ENCODE results near the gene SRGAP1. TPM values are rescaled to one million over a fixed set of nuclear protein-coding genes. Genes with fewer than 3 reads are reported as not detected.

SRGAP1 gene
- total RNA-seq, 2 donors from 2014 or later = 0.06 to 0.29 TPM

DNA sequence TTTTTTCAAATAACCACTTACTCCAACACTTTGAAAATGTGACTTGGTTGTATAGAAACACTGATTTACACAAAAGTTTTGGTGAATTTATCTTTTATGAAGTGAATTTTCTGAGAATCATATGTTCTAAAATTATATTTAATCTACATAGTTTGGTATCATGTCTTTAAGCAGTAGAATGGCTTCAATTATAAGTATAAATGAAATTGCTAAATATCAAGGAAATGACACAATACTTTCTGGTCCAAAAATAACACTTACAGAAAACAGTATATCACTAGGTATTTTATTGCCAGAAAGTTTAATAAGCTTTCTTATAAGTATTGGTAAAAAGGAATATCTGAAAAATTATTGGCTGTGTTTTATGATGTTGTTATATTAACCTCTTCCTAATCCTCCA lies 90.9 kb downstream of the SRGAP1 start:
- Mint-ChIP-seq H3K4me1 (no peaks in the 10 kb centered on the region), H3K4me3 (no peak overlapping the region), H3K27ac (no peak overlapping the region), H3K27me3 (peaks cover 28% of the 10 kb centered on the region), H3K36me3 (ENCODE audit: low read depth) (no peaks in the 10 kb centered on the region), H3K9me3 (no peaks in the 10 kb centered on the region)
- ATAC-seq (replicated peaks) = no peak

DNA sequence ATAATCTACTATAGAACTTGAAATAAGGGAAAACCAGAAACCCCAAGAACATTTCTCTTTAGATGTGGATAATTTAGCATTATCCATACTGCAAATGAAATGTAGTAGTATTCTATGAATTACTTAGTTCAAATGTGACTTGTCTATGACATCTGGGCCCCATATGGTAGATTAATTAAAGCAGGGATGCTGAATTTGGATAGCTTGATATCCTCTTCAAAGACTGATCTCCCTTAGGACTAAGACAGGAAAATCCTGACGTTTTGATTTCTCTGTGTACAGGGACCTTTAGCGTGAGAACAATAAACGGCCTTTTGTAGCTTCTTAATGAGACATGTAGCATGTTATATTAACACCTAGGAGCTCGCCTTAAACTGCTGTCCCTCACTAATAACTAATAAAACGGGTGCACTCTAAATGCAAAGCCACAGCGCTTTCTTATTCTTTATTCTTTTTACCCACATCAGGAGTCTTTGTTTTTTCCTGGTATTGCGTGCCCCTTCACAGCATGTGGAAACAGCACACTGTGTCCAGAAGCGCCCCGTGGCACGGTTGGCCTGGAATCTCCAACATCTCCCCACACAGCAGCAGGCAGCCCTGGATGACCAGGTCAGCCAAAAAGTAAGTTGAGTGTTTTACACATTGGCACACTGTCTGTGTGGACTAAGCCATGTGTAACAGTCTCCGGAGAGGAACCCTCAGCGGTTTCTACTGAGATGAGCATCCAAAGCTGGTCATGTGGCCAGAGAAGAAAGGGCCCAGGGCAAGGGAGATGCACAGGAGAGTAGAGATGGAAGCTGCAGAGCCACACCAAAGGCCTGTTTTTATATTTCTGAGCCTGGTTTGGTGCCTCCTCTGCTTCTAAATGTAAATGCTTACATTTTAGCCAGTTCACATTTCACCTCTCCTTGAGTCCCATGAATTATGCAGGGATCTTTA lies 93.1 kb downstream of the SRGAP1 start:
- Mint-ChIP-seq H3K4me1 (no peaks in the 10 kb centered on the region), H3K27ac (no peak overlapping the region), H3K27me3 (peaks cover 15% of the 10 kb centered on the region), H3K4me3 (no peak overlapping the region), H3K9me3 (no peaks in the 10 kb centered on the region), H3K36me3 (ENCODE audit: low read depth) (no peaks in the 10 kb centered on the region)
- no peak for ATAC-seq (replicated peaks)

DNA sequence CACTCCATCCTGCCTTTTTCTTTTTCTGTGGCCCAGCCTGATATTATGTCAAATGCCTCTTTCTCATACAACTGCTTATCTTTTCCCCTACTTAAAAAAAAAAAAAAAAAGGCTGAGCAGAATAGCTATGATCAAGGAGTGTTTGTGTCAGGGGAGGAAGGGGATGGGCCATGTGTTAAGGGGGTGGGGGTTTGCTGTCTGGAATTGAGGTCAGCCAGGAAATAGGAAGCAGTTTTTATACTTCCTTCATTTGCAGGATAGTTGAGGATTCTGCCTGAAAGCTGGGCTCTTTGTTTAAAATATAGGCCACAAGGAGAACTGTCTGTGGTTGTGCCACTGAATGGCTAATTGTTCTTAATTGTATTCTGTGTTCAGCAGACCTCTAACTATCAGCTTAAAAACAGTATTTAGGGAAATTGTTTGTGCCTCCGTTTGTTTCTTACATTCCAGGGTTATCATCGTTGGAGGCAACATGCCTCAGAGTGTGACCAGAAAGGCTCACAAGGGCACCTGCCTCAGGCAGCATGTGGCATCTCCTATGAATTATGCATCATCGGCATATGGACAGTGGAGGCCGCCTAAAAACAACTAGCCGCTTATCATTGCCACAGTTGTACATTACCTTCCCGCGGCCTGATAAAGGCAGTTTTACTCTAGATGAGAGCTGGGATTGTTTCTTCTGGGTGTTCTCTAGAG lies 96.0 kb downstream of the SRGAP1 start:
- ATAC-seq (replicated peaks) = no peak

DNA sequence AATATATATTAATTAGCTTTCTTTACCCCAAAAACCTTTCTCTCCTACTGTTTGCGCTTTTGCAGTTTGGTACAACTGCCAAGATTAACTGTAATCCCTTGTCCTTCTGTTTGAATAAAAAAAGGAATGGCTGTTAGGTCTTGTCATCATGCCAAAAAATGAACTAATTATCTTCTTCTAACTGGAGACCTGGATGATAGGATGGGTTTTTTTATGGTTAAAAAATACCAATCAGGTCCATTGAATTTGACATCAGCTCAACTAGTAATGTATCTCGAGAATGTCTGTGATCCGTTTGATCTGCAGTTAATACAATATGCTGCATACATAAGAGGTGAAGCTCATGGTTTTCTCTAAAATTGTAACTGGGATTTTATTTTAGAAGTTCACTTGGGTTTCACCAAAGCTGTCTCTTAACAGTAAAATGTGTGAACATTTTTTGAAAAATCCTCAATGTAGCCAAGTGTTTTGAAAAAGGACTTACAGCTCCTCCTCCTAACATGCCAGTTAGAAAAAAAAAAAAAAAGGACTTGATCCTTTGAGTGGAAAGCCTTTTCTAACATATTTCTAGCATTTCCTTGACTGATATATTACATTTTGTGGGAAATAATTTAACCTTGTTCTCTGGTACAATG lies 96.8 kb downstream of the SRGAP1 start:
- no peak overlapping the region for H3K4me3 Mint-ChIP-seq
- no peaks in the 10 kb centered on the region for H3K9me3 Mint-ChIP-seq
- H3K27ac Mint-ChIP-seq = no peak overlapping the region
- ATAC-seq (replicated peaks) = no peak
- no peaks in the 10 kb centered on the region for H3K36me3 Mint-ChIP-seq (ENCODE audit: low read depth)
- H3K27me3 Mint-ChIP-seq = no peaks in the 10 kb centered on the region
- H3K4me1 Mint-ChIP-seq = peaks cover 3% of the 10 kb centered on the region

More for the DNA sequence above, 96.0 kb downstream of the SRGAP1 start:
- no peak overlapping the region for H3K27ac Mint-ChIP-seq
- H3K4me3 Mint-ChIP-seq = no peak overlapping the region
- no peaks in the 10 kb centered on the region for H3K4me1 Mint-ChIP-seq
- no peaks in the 10 kb centered on the region for H3K36me3 Mint-ChIP-seq (ENCODE audit: low read depth)
- H3K9me3 Mint-ChIP-seq = no peaks in the 10 kb centered on the region
- H3K27me3 Mint-ChIP-seq = peaks cover 3% of the 10 kb centered on the region

DNA sequence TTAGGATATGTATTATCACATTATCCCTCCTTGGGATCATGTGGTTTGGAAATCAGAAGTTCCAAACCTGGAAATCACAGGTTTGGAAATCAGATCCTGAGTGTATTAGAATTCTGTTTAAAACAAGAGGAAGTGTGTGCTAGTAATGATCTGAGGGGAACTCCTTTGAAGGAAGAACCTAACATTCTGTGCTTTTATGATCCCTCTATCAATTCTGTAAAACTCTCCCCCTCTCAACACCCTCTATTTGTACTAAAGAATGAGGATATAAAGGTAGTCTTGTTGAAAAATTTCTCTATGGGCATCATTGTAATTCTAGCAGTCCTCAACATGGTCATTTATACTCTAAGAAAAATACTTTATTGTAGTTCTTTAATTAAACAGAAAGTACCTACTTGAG lies 97.4 kb downstream of the SRGAP1 start:
- no peak for ATAC-seq (replicated peaks)
- no peaks in the 10 kb centered on the region for H3K9me3 Mint-ChIP-seq
- H3K27ac Mint-ChIP-seq = no peak overlapping the region
- no peaks in the 10 kb centered on the region for H3K27me3 Mint-ChIP-seq
- H3K4me1 Mint-ChIP-seq = peaks cover 3% of the 10 kb centered on the region
- no peak overlapping the region for H3K4me3 Mint-ChIP-seq
- H3K36me3 Mint-ChIP-seq (ENCODE audit: low read depth) = no peaks in the 10 kb centered on the region

DNA sequence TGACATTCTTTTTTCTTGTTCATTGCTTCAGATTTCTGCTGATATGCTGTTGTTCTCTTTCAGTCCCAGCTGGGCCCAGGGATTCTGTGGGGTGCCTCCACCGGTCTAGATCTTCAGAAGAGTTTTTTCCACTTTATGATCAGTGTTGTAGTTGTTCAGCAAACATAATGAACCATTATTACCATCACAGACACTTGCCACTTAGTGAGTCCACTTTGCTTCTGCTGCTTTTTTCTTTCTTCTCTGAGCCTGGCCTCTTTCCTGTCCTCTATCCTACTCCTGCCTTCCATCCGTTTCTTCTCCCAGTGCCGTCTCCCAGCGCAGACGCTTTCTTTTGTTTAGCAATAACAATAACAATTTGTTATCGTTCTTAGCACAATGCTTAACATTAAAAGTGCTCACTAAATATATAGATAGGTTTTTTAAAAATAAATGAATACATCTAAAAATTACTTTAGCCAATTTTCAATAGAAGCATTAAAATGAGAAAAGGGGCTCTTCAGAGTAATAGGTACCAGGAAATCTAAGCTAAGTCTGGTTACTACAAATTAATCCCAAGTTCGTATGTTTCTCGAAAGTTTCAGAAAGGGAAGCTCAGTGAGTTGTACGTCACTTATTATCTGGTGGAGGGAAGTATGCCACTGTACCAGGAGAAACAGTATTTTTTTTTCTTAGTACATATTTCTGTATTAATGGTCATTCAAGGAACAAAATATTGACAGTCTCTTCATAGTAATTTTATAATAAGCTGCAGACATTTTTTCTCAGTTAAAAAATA lies 98.2 kb downstream of the SRGAP1 start:
- H3K4me1 Mint-ChIP-seq = peaks cover 3% of the 10 kb centered on the region
- no peaks in the 10 kb centered on the region for H3K36me3 Mint-ChIP-seq (ENCODE audit: low read depth)
- no peaks in the 10 kb centered on the region for H3K9me3 Mint-ChIP-seq
- no peaks in the 10 kb centered on the region for H3K27me3 Mint-ChIP-seq
- no peak for ATAC-seq (replicated peaks)
- no peak overlapping the region for H3K27ac Mint-ChIP-seq
- H3K4me3 Mint-ChIP-seq = no peak overlapping the region

DNA sequence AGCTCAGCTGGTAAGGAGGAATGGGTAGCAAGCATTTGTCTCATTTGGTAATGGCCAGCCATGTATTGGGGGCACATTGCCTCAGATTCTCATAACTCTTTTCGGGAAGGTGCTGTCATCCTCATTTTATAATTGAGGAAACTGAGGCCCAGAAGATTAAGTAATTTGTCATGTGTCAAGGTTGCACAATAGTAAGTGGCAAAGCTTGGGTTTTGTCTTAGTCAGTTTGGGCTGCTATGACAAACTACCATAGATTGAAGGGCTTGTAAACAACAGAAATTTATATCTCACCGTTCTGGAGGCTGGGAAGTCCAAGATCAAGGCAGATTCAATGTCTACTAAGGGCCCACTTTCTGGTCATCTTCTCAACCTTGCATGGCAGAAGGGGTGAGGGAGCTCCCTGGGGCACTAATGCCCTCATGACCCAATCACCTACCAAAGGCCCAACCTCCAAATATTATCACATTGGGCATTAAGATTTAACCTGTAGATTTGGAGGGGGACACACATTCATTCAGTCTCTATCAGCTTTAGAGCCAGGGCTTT lies 99.6 kb downstream of the SRGAP1 start:
- peaks cover 3% of the 10 kb centered on the region for H3K4me1 Mint-ChIP-seq
- ATAC-seq (replicated peaks) = no peak

DNA sequence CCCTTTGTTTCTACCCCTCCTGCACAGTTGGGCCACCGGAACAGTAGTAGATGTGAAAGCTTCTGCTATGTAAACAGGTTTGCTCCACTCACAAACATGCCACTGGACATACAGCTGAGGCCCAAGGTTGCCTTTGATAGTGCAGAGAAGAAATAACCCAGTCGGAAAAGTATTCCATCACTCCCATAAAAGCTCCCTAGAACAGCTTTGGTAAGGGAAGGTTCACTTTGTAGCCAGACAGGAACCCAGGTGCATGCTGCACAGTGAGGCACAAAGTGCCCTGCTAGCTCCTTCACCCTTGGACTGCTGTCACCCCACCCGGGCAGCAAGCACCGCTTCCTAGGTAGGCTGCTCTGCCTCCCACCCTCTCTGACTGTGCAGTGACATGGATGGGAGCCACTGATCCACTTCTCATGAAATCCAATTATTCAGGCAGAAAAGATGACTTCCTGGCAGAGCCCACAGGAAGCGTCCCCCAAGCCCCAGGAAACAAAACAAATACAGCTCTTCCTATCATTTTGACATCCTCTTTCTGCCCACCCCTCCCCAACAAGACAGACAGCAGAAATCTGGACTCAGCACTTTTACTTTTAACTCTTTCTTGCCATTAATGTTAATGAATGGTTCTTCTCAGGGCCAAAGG lies 100.2 kb downstream of the SRGAP1 start:
- Mint-ChIP-seq H3K4me3 (no peak overlapping the region), H3K36me3 (ENCODE audit: low read depth) (no peaks in the 10 kb centered on the region), H3K27ac (no peak overlapping the region), H3K9me3 (no peaks in the 10 kb centered on the region), H3K4me1 (peaks cover 3% of the 10 kb centered on the region), H3K27me3 (no peaks in the 10 kb centered on the region)
- no peak for ATAC-seq (replicated peaks)

More for the DNA sequence above, 99.6 kb downstream of the SRGAP1 start:
- Mint-ChIP-seq H3K36me3 (ENCODE audit: low read depth) (no peaks in the 10 kb centered on the region), H3K9me3 (no peaks in the 10 kb centered on the region), H3K27me3 (no peaks in the 10 kb centered on the region), H3K4me3 (no peak overlapping the region), H3K27ac (no peak overlapping the region)

DNA sequence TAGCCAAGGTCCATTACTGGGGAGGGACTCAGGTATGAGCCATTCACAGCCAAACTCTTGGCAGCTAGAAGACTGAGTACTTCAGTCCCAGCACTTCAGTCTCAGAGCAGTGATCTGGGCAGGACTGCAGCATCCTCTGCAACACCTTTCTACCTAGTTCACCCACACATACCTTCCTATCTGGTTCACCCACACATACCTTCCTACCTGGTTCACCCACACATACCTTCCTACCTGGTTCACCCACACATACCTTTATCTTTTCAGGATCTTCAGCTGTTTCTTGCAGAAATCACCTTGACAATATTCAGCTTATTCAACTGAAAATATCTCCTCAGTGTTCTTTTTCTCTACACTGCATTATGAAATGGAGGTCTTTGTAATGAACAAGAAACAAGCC lies 101.3 kb downstream of the SRGAP1 start:
- H3K27me3 Mint-ChIP-seq = no peaks in the 10 kb centered on the region
- H3K9me3 Mint-ChIP-seq = no peaks in the 10 kb centered on the region
- H3K4me3 Mint-ChIP-seq = no peak overlapping the region
- H3K27ac Mint-ChIP-seq = no peak overlapping the region
- no peak for ATAC-seq (replicated peaks)
- H3K4me1 Mint-ChIP-seq = peaks cover 3% of the 10 kb centered on the region
- H3K36me3 Mint-ChIP-seq (ENCODE audit: low read depth) = no peaks in the 10 kb centered on the region

DNA sequence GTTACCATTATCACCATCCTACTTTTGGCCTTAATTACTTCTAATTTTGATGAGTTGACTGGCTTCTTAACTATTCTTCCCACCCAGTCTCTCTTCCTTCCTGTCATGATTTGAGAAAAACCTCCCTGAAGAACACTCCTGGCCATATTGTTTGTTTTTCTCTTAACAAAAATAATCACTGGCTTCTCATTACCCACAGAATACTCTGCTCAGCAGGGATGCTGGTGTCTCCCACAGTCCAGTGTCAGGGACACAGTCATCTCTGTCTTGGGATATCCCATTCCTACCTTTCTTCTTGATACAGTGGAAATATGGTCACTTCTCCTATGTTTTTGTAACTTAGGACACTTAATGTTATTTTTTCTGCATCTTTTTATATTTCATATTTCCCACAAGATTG lies 103.7 kb downstream of the SRGAP1 start:
- Mint-ChIP-seq H3K9me3 (no peaks in the 10 kb centered on the region), H3K27me3 (no peaks in the 10 kb centered on the region), H3K4me1 (peaks cover 3% of the 10 kb centered on the region), H3K4me3 (no peak overlapping the region), H3K36me3 (ENCODE audit: low read depth) (no peaks in the 10 kb centered on the region), H3K27ac (no peak overlapping the region)
- no peak for ATAC-seq (replicated peaks)

DNA sequence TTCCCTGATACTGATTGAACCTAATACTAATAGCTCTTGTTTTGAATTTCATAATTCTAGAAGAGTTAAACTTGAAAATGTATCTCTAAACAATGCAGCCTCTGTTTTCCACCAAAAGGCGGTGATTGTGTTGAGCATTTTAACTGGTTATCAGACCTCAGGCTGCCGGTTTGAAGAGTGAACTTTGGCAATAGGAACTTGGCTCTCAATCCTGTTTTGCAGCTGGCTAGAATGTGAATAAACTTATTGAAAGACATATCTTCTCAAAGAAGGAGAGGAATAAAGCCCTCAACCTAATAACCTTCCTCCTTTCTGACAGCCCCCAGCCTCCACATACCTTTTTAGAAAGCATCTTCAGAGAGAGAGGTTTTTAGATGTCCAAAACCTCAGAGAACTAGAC lies 105.4 kb downstream of the SRGAP1 start:
- no peak for ATAC-seq (replicated peaks)
- peaks cover 3% of the 10 kb centered on the region for H3K4me1 Mint-ChIP-seq
- H3K9me3 Mint-ChIP-seq = no peaks in the 10 kb centered on the region
- H3K4me3 Mint-ChIP-seq = no peak overlapping the region
- no peaks in the 10 kb centered on the region for H3K27me3 Mint-ChIP-seq
- H3K36me3 Mint-ChIP-seq (ENCODE audit: low read depth) = no peaks in the 10 kb centered on the region
- H3K27ac Mint-ChIP-seq = no peak overlapping the region

DNA sequence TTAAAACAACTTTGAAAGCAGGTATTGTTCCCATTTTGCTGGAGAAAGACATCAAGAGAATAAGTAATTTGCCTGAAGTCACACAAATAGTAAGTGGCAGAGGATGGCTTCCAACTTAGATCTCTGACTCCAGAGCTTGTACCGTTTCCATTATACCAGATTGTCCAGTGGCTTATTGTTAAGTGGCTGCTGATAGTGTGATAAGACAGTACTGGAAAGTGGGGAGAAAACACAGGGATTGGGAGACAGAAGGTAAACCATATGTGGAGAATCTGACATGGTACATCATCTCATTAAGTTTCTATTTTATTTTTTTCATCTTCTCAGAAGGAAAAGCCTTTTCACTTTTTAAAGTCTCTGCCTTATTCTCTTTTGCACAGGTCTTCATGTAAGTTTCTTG lies 108.5 kb downstream of the SRGAP1 start:
- Mint-ChIP-seq H3K27ac (no peak overlapping the region), H3K27me3 (no peaks in the 10 kb centered on the region), H3K4me3 (no peak overlapping the region), H3K4me1 (no peaks in the 10 kb centered on the region), H3K36me3 (ENCODE audit: low read depth) (no peaks in the 10 kb centered on the region), H3K9me3 (no peaks in the 10 kb centered on the region)
- ATAC-seq (replicated peaks) = no peak

DNA sequence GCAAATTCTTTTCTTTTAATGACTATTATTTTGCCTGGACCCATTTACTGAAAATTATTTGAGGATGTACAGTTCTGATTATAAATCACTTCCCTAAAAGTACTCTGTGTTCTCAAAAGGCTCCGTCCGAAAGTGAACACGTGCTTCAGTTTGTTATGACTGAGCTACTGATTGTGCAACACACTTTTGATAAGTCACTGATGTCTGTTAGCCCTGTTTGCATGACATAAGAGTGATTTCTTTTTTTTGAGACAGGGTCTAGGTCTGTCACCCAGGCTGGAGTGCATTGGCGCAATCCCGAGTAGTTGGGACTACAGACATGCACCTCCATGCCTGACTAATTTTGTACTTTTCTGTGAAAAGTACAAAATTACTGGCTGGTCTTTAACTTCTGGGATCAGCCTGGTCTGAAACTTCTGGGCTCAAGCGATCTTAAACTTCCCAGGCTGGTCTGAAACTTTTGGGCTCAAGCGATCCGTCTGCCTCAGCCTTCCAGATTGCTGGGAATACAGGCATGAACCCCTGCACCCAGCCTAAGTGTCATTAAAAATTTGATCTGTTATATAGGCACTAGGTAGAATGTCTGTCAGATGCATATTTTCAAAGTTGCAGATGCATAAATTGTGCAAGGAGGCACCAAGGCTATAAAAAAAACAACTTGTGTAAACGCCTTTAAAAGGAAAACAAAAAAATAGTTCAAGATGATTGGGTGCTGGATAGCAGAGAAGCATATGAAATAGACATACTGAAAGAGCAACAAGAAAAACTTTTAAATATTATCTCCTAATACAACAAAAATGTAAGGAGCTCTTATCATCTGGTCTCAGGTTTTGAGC lies 111.5 kb downstream of the SRGAP1 start:
- no peaks in the 10 kb centered on the region for H3K4me1 Mint-ChIP-seq
- H3K27ac Mint-ChIP-seq = no peak overlapping the region
- ATAC-seq (replicated peaks) = no peak
- no peak overlapping the region for H3K4me3 Mint-ChIP-seq
- no peaks in the 10 kb centered on the region for H3K27me3 Mint-ChIP-seq
- H3K36me3 Mint-ChIP-seq (ENCODE audit: low read depth) = no peaks in the 10 kb centered on the region
- no peaks in the 10 kb centered on the region for H3K9me3 Mint-ChIP-seq
